Neuronal stem cell (in vitro differentiated cells): ENCODE data around the gene DESI2.

ENCODE experiments used
- DNase-seq: peaks from one replicate; pipeline ENCODE4 v3.0.0-alpha.2; 2013; ENCODE audit warnings: low spot score
- H2AFZ ChIP-seq: one replicate; pipeline ENCODE4 v1.6.1; 2013; ENCODE audit warnings: mild to moderate bottlenecking, low read length, inconsistent platforms
- H2AK5ac ChIP-seq: 2 replicates; pipeline ENCODE4 v1.6.1; 2013; ENCODE audit warnings: low read depth, mild to moderate bottlenecking, inconsistent platforms, low read length, moderate library complexity, mixed read lengths
- H2BK120ac ChIP-seq: 2 replicates; pipeline ENCODE4 v1.6.1; 2013; ENCODE audit warnings: low read depth, mild to moderate bottlenecking, inconsistent platforms, low read length, moderate library complexity, mixed read lengths
- H2BK12ac ChIP-seq: one replicate; pipeline ENCODE4 v1.6.1; 2013; ENCODE audit warnings: low read length, inconsistent platforms
- H2BK15ac ChIP-seq: 2 replicates; pipeline ENCODE4 v1.6.1; 2013; ENCODE audit warnings: mild to moderate bottlenecking, low read length, inconsistent platforms, mixed read lengths
- H2BK5ac ChIP-seq: one replicate; pipeline ENCODE4 v1.6.1; 2013; ENCODE audit warnings: inconsistent platforms, mild to moderate bottlenecking, low read length, moderate library complexity
- H3K14ac ChIP-seq: one replicate; pipeline ENCODE4 v1.6.1; 2013; ENCODE audit warnings: low read length, inconsistent platforms
- H3K18ac ChIP-seq: 2 replicates; pipeline ENCODE4 v1.6.1; 2013; ENCODE audit warnings: low read length, inconsistent platforms
- H3K23ac ChIP-seq: 2 replicates; pipeline ENCODE4 v1.6.1; 2013; ENCODE audit warnings: low read depth, mild to moderate bottlenecking, mixed read lengths, low read length, inconsistent platforms; ENCODE audit not compliant: poor library complexity
- H3K27ac ChIP-seq: replicated peaks from 3 replicates; pipeline ENCODE4 v1.5.1; 2013; ENCODE audit warnings: low read length, inconsistent platforms
- H3K27me3 ChIP-seq, 3 experiments: 2 replicates each; pipeline ENCODE4 v1.6.1; 2013; ENCODE audit warnings: low read length in 3 of 3, mild to moderate bottlenecking in 2 of 3, inconsistent platforms in 1 of 3, low read depth in 1 of 3, mixed read lengths in 1 of 3, moderate library complexity in 1 of 3; ENCODE audit not compliant: control insufficient read depth in 3 of 3, insufficient read depth in 3 of 3
- H3K36me3 ChIP-seq, 2 donors: replicated peaks in 1 of 2; 2 replicates each; pipeline ENCODE4 v1.6.1; 2013; ENCODE audit warnings: low read length in 2 of 2; ENCODE audit not compliant: control insufficient read depth in 2 of 2, insufficient read depth in 2 of 2
- H3K4ac ChIP-seq: 2 replicates; pipeline ENCODE4 v1.6.1; 2013; ENCODE audit warnings: inconsistent platforms, mild to moderate bottlenecking, low read length, moderate library complexity
- H3K4me1 ChIP-seq, 2 donors: 1 replicate in 1 of 2; 2 replicates in 1 of 2; pipeline ENCODE4 v1.6.1; 2013; ENCODE audit warnings: low read length in 2 of 2, low read depth in 1 of 2; ENCODE audit not compliant: control insufficient read depth in 2 of 2, insufficient read depth in 1 of 2
- H3K4me2 ChIP-seq: one replicate; pipeline ENCODE4 v1.6.1; 2013; ENCODE audit warnings: mild to moderate bottlenecking, low read length, inconsistent platforms; ENCODE audit not compliant: insufficient read depth, poor library complexity, severe bottlenecking
- H3K4me3 ChIP-seq, 2 donors: 2 replicates each; pipeline ENCODE4 v1.5.1; 2013; ENCODE audit warnings: low read length in 2 of 2, mild to moderate bottlenecking in 2 of 2, inconsistent platforms in 1 of 2, moderate library complexity in 1 of 2
- H3K79me1 ChIP-seq: one replicate; pipeline ENCODE4 v1.6.1; 2013; ENCODE audit warnings: low read depth, mild to moderate bottlenecking, inconsistent platforms, low read length, moderate library complexity
- H3K9ac ChIP-seq: one replicate; pipeline ENCODE4 v1.6.1; 2013; ENCODE audit warnings: mild to moderate bottlenecking, low read depth, low read length, inconsistent platforms; ENCODE audit not compliant: poor library complexity
- H3K9me3 ChIP-seq, 2 donors: replicated peaks in 1 of 2; 2 replicates each; pipeline versions ENCODE3 to v1.6.1; 2013; ENCODE audit warnings: low read length in 2 of 2, mild to moderate bottlenecking in 2 of 2, inconsistent platforms in 1 of 2, low read depth in 1 of 2, mixed read lengths in 1 of 2, moderate library complexity in 1 of 2; ENCODE audit not compliant: control insufficient read depth in 2 of 2, insufficient read depth in 1 of 2
- H4K8ac ChIP-seq: one replicate; pipeline ENCODE4 v1.6.1; 2013; ENCODE audit warnings: low read depth, mild to moderate bottlenecking, inconsistent platforms, low read length, moderate library complexity
- H4K91ac ChIP-seq: one replicate; pipeline ENCODE4 v1.6.1; 2013; ENCODE audit warnings: low read length, low read depth, mild to moderate bottlenecking, inconsistent platforms; ENCODE audit not compliant: poor library complexity
- WGBS, 2 donors: extraction: QIAGEN DNeasy Blood & Tissue Kit; methylation state at CpG; one replicate each; pipeline ENCODE4 v1.1.7; 2013; ENCODE audit warnings: missing lambda C conversion rate in 2 of 2, mixed read lengths in 1 of 2; ENCODE audit not compliant: insufficient read length in 2 of 2, insufficient replicate concordance in 1 of 2; ENCODE audit errors: extremely low coverage in 2 of 2; 5-methylcytosine and 5-hydroxymethylcytosine counted together

DESI2 gene

GRCh38 chr1:244702620-244703019 lies 49.7 kb downstream of the DESI2 start:
- no peak overlapping the region for H3K23ac ChIP-seq
- H2BK12ac ChIP-seq, result no peak overlapping the region
- peaks cover 14 to 69% of the 10 kb centered on the region in 2 donors for H3K36me3 ChIP-seq
- H3K27ac ChIP-seq, result no peak overlapping the region
- H2BK15ac ChIP-seq, result no peak overlapping the region
- H2BK120ac ChIP-seq, result no peak overlapping the region
- no peak overlapping the region for H3K4me2 ChIP-seq
- H2AFZ ChIP-seq, result no peak overlapping the region
- H4K91ac ChIP-seq, result no peak overlapping the region
- no peak overlapping the region for H3K9ac ChIP-seq
- no peaks in the 10 kb centered on the region for H3K4me1 ChIP-seq
- H3K9me3 ChIP-seq, result peaks cover 3 to 13% of the 10 kb centered on the region in 2 donors
- no peak overlapping the region for H3K4ac ChIP-seq
- H2AK5ac ChIP-seq, result no peak overlapping the region
- no peak for DNase-seq
- no peak overlapping the region for H3K18ac ChIP-seq
- no peaks in the 10 kb centered on the region for H3K27me3 ChIP-seq
- H3K79me1 ChIP-seq, result no peaks in the 10 kb centered on the region
- no peak overlapping the region for H4K8ac ChIP-seq
- no peak overlapping the region for H2BK5ac ChIP-seq
- H3K4me3 ChIP-seq, result no peak overlapping the region
- no peak overlapping the region for H3K14ac ChIP-seq
- no CpG with 5 or more reads among the region's 3 CpGs for WGBS, 2 donors

- H2BK12ac ChIP-seq, result no peak overlapping the region
- no peak overlapping the region for H2BK120ac ChIP-seq
- H3K9me3 ChIP-seq, result peaks cover 2 to 11% of the 10 kb centered on the region in 2 donors
- no peak overlapping the region for H3K9ac ChIP-seq
- H3K36me3 ChIP-seq, result peaks cover 11 to 55% of the 10 kb centered on the region in 2 donors
- H3K27ac ChIP-seq, result no peak overlapping the region
- no peak overlapping the region for H3K14ac ChIP-seq
- H3K79me1 ChIP-seq, result no peaks in the 10 kb centered on the region
- H2AFZ ChIP-seq, result no peak overlapping the region
- no peak overlapping the region for H3K4me3 ChIP-seq
- H3K4ac ChIP-seq, result no peak overlapping the region
- no CpG with 5 or more reads among the region's 3 CpGs for WGBS, 2 donors
- DNase-seq, result no peak
- no peak overlapping the region for H2BK15ac ChIP-seq
- H3K4me2 ChIP-seq, result no peak overlapping the region
- no peaks in the 10 kb centered on the region for H3K27me3 ChIP-seq
- H3K4me1 ChIP-seq, result peaks cover 0 to 3% of the 10 kb centered on the region in 2 donors
- no peak overlapping the region for H3K18ac ChIP-seq
- no peak overlapping the region for H4K91ac ChIP-seq
- H3K23ac ChIP-seq, result no peak overlapping the region
- H2BK5ac ChIP-seq, result no peak overlapping the region
- no peak overlapping the region for H4K8ac ChIP-seq
- H2AK5ac ChIP-seq, result no peak overlapping the region
Observed at GRCh38 chr1:244704107-244704506, 51.2 kb downstream of the DESI2 start.

GRCh38 chr1:244705261-244706234 lies 52.6 kb downstream of the DESI2 start:
- no peak overlapping the region for H3K27ac ChIP-seq
- no peak overlapping the region for H3K18ac ChIP-seq
- H2AK5ac ChIP-seq, result no peak overlapping the region
- no peak overlapping the region for H3K9ac ChIP-seq
- H2AFZ ChIP-seq, result no peak overlapping the region
- H3K23ac ChIP-seq, result no peak overlapping the region
- no peaks in the 10 kb centered on the region for H3K27me3 ChIP-seq
- no peaks in the 10 kb centered on the region for H3K79me1 ChIP-seq
- no peak overlapping the region for H3K4ac ChIP-seq
- no peak for DNase-seq
- no peak overlapping the region for H4K91ac ChIP-seq
- H3K9me3 ChIP-seq, result peaks cover 0 to 3% of the 10 kb centered on the region in 2 donors
- H3K4me2 ChIP-seq, result no peak overlapping the region
- H2BK120ac ChIP-seq, result no peak overlapping the region
- no CpG with 5 or more reads among the region's 17 CpGs for WGBS, 2 donors
- H3K4me3 ChIP-seq, result no peak overlapping the region
- H2BK12ac ChIP-seq, result no peak overlapping the region
- H2BK5ac ChIP-seq, result no peak overlapping the region
- no peak overlapping the region for H4K8ac ChIP-seq
- no peak overlapping the region for H2BK15ac ChIP-seq
- H3K36me3 ChIP-seq, result peaks cover 6 to 41% of the 10 kb centered on the region in 2 donors
- H3K4me1 ChIP-seq, result peaks cover 0 to 4% of the 10 kb centered on the region in 2 donors
- H3K14ac ChIP-seq, result no peak overlapping the region

- H3K18ac ChIP-seq, result no peak overlapping the region
- no peak overlapping the region for H3K14ac ChIP-seq
- no peak overlapping the region for H3K27ac ChIP-seq
- no peak overlapping the region for H3K9ac ChIP-seq
- H2BK5ac ChIP-seq, result no peak overlapping the region
- no peaks in the 10 kb centered on the region for H3K27me3 ChIP-seq
- H2BK15ac ChIP-seq, result no peak overlapping the region
- peaks cover 0 to 6% of the 10 kb centered on the region in 2 donors for H3K4me1 ChIP-seq
- no peaks in the 10 kb centered on the region for H3K79me1 ChIP-seq
- H3K4me3 ChIP-seq, result peak overlapping the region in 1 of 2 donors; percentile 18
- no peak overlapping the region for H3K4ac ChIP-seq
- peak overlapping the region; percentile 31 for H4K8ac ChIP-seq
- no CpG with 5 or more reads among the region's 8 CpGs for WGBS, 2 donors
- H2AFZ ChIP-seq, result no peak overlapping the region
- no peaks in the 10 kb centered on the region for H3K9me3 ChIP-seq
- H2BK12ac ChIP-seq, result no peak overlapping the region
- peaks cover 4 to 17% of the 10 kb centered on the region in 2 donors for H3K36me3 ChIP-seq
- H2BK120ac ChIP-seq, result no peak overlapping the region
- no peak overlapping the region for H4K91ac ChIP-seq
- no peak overlapping the region for H3K23ac ChIP-seq
- no peak overlapping the region for H3K4me2 ChIP-seq
- no peak overlapping the region for H2AK5ac ChIP-seq
- no peak for DNase-seq
Observed at GRCh38 chr1:244709076-244709475, 56.1 kb downstream of the DESI2 start.
